Ovary (tissue), 10 donors: ENCODE data around the gene ESRP2. TPM values are rescaled to one million over a fixed set of nuclear protein-coding genes. Genes with fewer than 3 reads are reported as not detected.
A peak's percentile ranks its signal among the peaks of the same experiment; 100 is the strongest.

Experiments used
- DNase-seq, 5 donors: peaks; one replicate each; pipeline ENCODE4 v3.0.0-alpha.2; 2019 to 2020
- H3K27ac ChIP-seq, 2 donors: fragments of 200-600 bp; one replicate each; pipeline versions ENCODE4 v1.5.1 to v1.8.0; 2019 to 2022
- H3K27me3 ChIP-seq: fragments of 200-600 bp; one replicate; pipeline ENCODE4 v1.8.0; 2022
- H3K36me3 ChIP-seq: fragments of 200-600 bp; sonication (generic); one replicate; pipeline ENCODE4 v1.5.1; 2019
- H3K4me1 ChIP-seq: one replicate; pipeline ENCODE4 v1.8.1; 2013; ENCODE audit warnings: mild to moderate bottlenecking, moderate library complexity; ENCODE audit not compliant: insufficient read depth
- H3K4me3 ChIP-seq: fragments of 200-600 bp; sonication (generic); one replicate; pipeline ENCODE4 v1.5.1; 2017
- H3K9me3 ChIP-seq, 2 donors: fragments of 200-600 bp in 1 of 2; sonication (generic) in 1 of 2; one replicate each; pipeline versions ENCODE4 v1.5.1 to v1.8.1; 2013 to 2019; ENCODE audit warnings: mild to moderate bottlenecking in 1 of 2, moderate library complexity in 1 of 2
- CTCF ChIP-seq, 3 donors: fragments of 450-650 bp in 2 of 3; fragments of 200-600 bp in 1 of 3; IDR thresholded peaks; one replicate each; pipeline versions ENCODE4 v1.5.1 to v1.8.0; 2016 to 2022; ENCODE audit warnings: antibody characterized with exemption in 3 of 3, mild to moderate bottlenecking in 1 of 3
- EP300 ChIP-seq: sonication (generic); formaldehyde crosslinking; IDR thresholded peaks from one replicate; pipeline ENCODE4 v1.6.1; 2017; ENCODE audit warnings: antibody characterized with exemption
- POLR2A ChIP-seq: fragments of 450-650 bp; IDR thresholded peaks from one replicate; pipeline ENCODE4 v1.6.1; 2017; ENCODE audit warnings: antibody characterized with exemption, mild to moderate bottlenecking, moderate library complexity
- WGBS, 3 donors: extraction: QIAGEN DNeasy Blood & Tissue Kit in 1 of 3; methylation state at CpG; one replicate each; pipeline versions ENCODE4 v1.1.5 to v1.1.7; 2013 to 2017; 5-methylcytosine and 5-hydroxymethylcytosine counted together
- intact Hi-C, 4 donors: fragments of 100-400 bp; cut with DNase I; formaldehyde crosslinking; loops; one replicate each; pipeline versions ENCODE4 v1.11.0 to v1.15.1; 2022 to 2023
- long read RNA-seq, 3 donors: library from polyadenylated mRNA in 2 of 3; unstranded in 2 of 3; transcript quantifications; one replicate each; pipeline ENCODE4 v2.0.0 and lab custom pipeline, GENCODE V29; 2021 to 2026
- polyA plus RNA-seq, 2 donors: library from polyadenylated mRNA; stranded (reverse); fragments of 200-250 nt in 1 of 2; fragments of 350-450 nt in 1 of 2; fragmentation: Illumina TruSeq in 1 of 2; extraction: RNeasy Lipid Tissue Mini Kit (QIAGEN cat#74804) in 1 of 2; gene quantifications; one replicate each; pipeline ENCODE4 v1.2.3, GENCODE V29; 2013 to 2014
- total RNA-seq, 7 donors: library from RNA; depleted of rRNA in 2 of 7; stranded (reverse); fragments of >200 nt in 2 of 7; fragmentation: NEBNext Ultra II Directional in 3 of 7; extraction: Animal tissue kit (Norgen Biotek cat#: 25700) in 3 of 7; gene quantifications; one replicate each; pipeline versions ENCODE4 v1.1.0 to v1.2.4, GENCODE V29; 2016 to 2023
- donor health status: DM: no; HTN: no; CAD: no; lungs with moderate emphysema.
- donor health status: DM: no; HTN: no; CAD: no.
- donor health status: Bipolar disorder and iron deficiency.
- donor health status: DM: yes; HTN: yes; CAD: no.
- donor health status: DM: no; HTN: no; CAD: no.
- donor health status: DM: yes; HTN: yes; CAD: no.

ESRP2 gene
- total RNA-seq (10 to 100 TPM in 1 of 7 donors, 1 to 10 TPM in 4, under 1 TPM in 2; 0.68 to 13.8 (median 2.1) TPM), polyA plus RNA-seq (under 1 TPM; 0.17 to 0.44 TPM)
- long read RNA-seq, donor 1: 0 reads
- long read RNA-seq, donor 2: 0 reads
- long read RNA-seq, donor 3, partial matches to known transcripts: 0 of 2 reads
- long read RNA-seq, donor 3, other reads (novel, unspliced or antisense): 1 of 2 reads

- Histone ChIP-seq H3K27me3 (no peaks in the 10 kb centered on the region), H3K4me1 (peaks cover 12% of the 10 kb centered on the region), H3K9me3 (no peaks in the 10 kb centered on the region), H3K27ac (peak within 1 kb of the TSS in 1 of 2 donors; percentile 27), H3K4me3 (peak within 1 kb of the TSS; percentile 61), H3K36me3 (no peaks in the 10 kb centered on the region)
- WGBS, 3 donors: 3 to 7% (median 5%) methylated on average over 29 to 36 of the region's 36 CpGs
- TF ChIP-seq CTCF (IDR thresholded peaks at IDR 0.05) (no peak), EP300 (no peak), POLR2A (no peak)
- intact Hi-C loops: loop anchor here in 2 of 4 donors (10.0 kb wide), 2 partner anchors 141 to 151 kb away; partner anchors contain the start of gene NFATC3 (in 1 of the 2)
- peak in 1 of 5 donors; percentile 48 for DNase-seq
Observed at GRCh38 chr16:68235887-68236136, at the start of gene ESRP2. TSS of gene ESRP2 (minus strand) at chr16:68236127. CDS start at chr16:68236045, 82 bp downstream.

- Histone ChIP-seq H3K36me3 (no peaks in the 10 kb centered on the region), H3K4me3 (no peak overlapping the region), H3K27me3 (no peaks in the 10 kb centered on the region), H3K9me3 (no peaks in the 10 kb centered on the region), H3K4me1 (no peaks in the 10 kb centered on the region), H3K27ac (no peak overlapping the region)
- WGBS, 3 donors: 93 to 99% (median 94%) methylated on average over 3 of the region's 3 CpGs
- intact Hi-C loops: no loop called here
- TF ChIP-seq POLR2A (no peak), CTCF (IDR thresholded peaks at IDR 0.05) (no peak), EP300 (no peak)
- DNase-seq: no peak
Observed at GRCh38 chr16:68285683-68286082, 49.8 kb upstream of the ESRP2 start.

- DNase-seq: no peak
- Histone ChIP-seq H3K27me3 (no peaks in the 10 kb centered on the region), H3K4me1 (no peaks in the 10 kb centered on the region), H3K9me3 (no peaks in the 10 kb centered on the region), H3K36me3 (no peaks in the 10 kb centered on the region), H3K27ac (no peak overlapping the region), H3K4me3 (no peak overlapping the region)
- TF ChIP-seq POLR2A (no peak), EP300 (no peak), CTCF (IDR thresholded peaks at IDR 0.05) (no peak)
- 74 to 80% (median 79%) methylated on average over 5 of the region's 5 CpGs for WGBS, 3 donors
- intact Hi-C loops: no loop called here
Observed at GRCh38 chr16:68284847-68285246, 48.9 kb upstream of the ESRP2 start.

- no peak overlapping the region for H3K27ac ChIP-seq
- intact Hi-C loops: no loop called here
- no peak for DNase-seq
- no peaks in the 10 kb centered on the region for H3K4me1 ChIP-seq
- WGBS, 3 donors: 59 to 67% (median 67%) methylated on average over 9 of the region's 9 CpGs
- TF ChIP-seq CTCF (IDR thresholded peaks at IDR 0.05) (no peak), EP300 (no peak), POLR2A (no peak)
- H3K9me3 ChIP-seq: no peaks in the 10 kb centered on the region
- H3K36me3 ChIP-seq: no peaks in the 10 kb centered on the region
- no peaks in the 10 kb centered on the region for H3K27me3 ChIP-seq
- H3K4me3 ChIP-seq: no peak overlapping the region
Observed at GRCh38 chr16:68283801-68284598, 48.1 kb upstream of the ESRP2 start.
